ENCODE results near the gene YIF1A.

DNA sequence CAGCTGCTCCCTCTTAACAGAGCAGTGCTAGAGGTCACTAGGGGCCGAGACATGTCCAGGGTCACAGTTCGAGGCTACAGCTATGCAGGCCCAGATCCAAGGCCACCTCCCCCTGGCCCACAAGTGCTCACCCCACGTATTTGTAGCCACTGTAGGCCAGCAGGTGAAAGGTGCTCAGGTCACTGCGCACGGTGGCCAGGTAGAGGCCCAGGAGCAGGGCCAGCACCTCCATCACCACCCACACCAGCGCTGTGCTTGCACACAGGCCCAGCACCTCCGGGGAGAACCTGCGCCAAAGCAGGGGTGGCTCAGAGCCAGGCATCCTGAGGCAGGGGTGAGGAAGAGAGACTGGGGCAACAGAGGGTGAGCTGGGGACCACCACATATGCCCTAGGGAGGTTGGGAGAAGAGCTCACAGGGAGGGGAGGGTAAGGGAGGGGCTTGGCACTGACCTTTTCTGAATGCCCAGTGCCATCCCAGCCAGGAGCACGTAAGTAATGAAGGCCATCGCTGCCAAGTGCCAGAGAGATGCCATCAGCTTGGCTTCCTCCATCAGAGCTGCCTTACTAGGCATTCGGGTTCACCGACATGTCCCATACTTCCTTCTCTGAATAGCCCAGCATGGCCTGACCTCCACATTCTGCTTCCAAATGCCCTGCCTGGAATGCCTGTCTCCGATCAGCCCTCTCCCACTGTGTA lies 3.5 kb downstream of the YIF1A start:
- TF ChIP-seq, protein P1, sequence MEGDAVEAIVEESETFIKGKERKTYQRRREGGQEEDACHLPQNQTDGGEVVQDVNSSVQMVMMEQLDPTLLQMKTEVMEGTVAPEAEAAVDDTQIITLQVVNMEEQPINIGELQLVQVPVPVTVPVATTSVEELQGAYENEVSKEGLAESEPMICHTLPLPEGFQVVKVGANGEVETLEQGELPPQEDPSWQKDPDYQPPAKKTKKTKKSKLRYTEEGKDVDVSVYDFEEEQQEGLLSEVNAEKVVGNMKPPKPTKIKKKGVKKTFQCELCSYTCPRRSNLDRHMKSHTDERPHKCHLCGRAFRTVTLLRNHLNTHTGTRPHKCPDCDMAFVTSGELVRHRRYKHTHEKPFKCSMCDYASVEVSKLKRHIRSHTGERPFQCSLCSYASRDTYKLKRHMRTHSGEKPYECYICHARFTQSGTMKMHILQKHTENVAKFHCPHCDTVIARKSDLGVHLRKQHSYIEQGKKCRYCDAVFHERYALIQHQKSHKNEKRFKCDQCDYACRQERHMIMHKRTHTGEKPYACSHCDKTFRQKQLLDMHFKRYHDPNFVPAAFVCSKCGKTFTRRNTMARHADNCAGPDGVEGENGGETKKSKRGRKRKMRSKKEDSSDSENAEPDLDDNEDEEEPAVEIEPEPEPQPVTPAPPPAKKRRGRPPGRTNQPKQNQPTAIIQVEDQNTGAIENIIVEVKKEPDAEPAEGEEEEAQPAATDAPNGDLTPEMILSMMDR (IDR thresholded peaks at IDR 0.05; ENCODE audit: low read depth, low read length): no peak
- no peak for TF ChIP-seq EZH2phosphoT487 (IDR thresholded peaks at IDR 0.05; ENCODE audit: low read depth)

Measured in OCI-LY3 (cell line).